ENCODE measurements around the gene NCAN. TPM values are rescaled to one million over a fixed set of nuclear protein-coding genes. Genes with fewer than 3 reads are reported as not detected.

Gene NCAN
- total and polyA plus RNA-seq, 9 of the 15 experiments (the other 6 are each of a cell fraction or from before 2014, with no cell fraction given): 0.04 TPM; not detected in 8

- TF ChIP-seq MEF2A (IDR thresholded peaks at IDR 0.05; ENCODE audit: control insufficient read depth, low read depth, low read length) (no peak), SRSF7 (optimal IDR thresholded peaks at IDR 0.05; ENCODE audit: low read depth, low read length) (no peak), PTBP1 (IDR thresholded peaks at IDR 0.05; ENCODE audit: low read depth, low read length) (no peak), FOXA3 (CRISPR knock-in tag; conservative IDR thresholded peaks at IDR 0.05 in 1 of 2, IDR thresholded peaks at IDR 0.05 in 1 of 2) (no peak), PHF21A (IDR thresholded peaks at IDR 0.05; ENCODE audit: borderline replicate concordance, low read depth) (no peak), CC2D1A (IDR thresholded peaks at IDR 0.05) (no peak), ZNF507 (tag; conservative IDR thresholded peaks at IDR 0.05) (no peak), ZNF239 (CRISPR knock-in tag; IDR thresholded peaks at IDR 0.05) (no peak), MAFF (IDR thresholded peaks at IDR 0.05; ENCODE audit: low read length) (no peak), ZNF830 (CRISPR knock-in tag; IDR thresholded peaks at IDR 0.05) (no peak)
- TF ChIP-seq, protein P1, sequence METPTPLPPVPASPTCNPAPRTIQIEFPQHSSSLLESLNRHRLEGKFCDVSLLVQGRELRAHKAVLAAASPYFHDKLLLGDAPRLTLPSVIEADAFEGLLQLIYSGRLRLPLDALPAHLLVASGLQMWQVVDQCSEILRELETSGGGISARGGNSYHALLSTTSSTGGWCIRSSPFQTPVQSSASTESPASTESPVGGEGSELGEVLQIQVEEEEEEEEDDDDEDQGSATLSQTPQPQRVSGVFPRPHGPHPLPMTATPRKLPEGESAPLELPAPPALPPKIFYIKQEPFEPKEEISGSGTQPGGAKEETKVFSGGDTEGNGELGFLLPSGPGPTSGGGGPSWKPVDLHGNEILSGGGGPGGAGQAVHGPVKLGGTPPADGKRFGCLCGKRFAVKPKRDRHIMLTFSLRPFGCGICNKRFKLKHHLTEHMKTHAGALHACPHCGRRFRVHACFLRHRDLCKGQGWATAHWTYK (CRISPR knock-in tag; IDR thresholded peaks at IDR 0.05): no peak
These were observed 42.3 kb upstream of the NCAN start (continued) for GRCh38 chr19:19169236-19170052.

All from K562 (cell line).